SK-N-SH (cell line): ENCODE measurements around the gene KISS1R. TPM values are rescaled to one million over a fixed set of nuclear protein-coding genes. Genes with fewer than 3 reads are reported as not detected.

Experiments
- CTCF ChIA-PET: fragments of 300-600, 350-600 bp; formaldehyde crosslinking; extraction: SDS; loops from one replicate; lab custom pipeline; 2021; lab: Yijun Ruan, JAX
- POLR2A ChIA-PET: fragments of 350-600 bp; sonication (Branson Sonifier 250); formaldehyde crosslinking; extraction: SDS; loops from one replicate; lab custom pipeline; 2020; ENCODE audit warnings: antibody characterized with exemption, inconsistent platforms; lab: Yijun Ruan, JAX
- DNase-seq: peaks from one replicate; pipeline ENCODE4 v3.0.0; 2012
- H2AFZ ChIP-seq: fragments of 200-600 bp; sonication (generic); 2 replicates; pipeline ENCODE4 v1.8.1; 2016; ENCODE audit warnings: antibody characterized with exemption, mild to moderate bottlenecking, low read depth
- H3F3A ChIP-seq: fragments of 200-600 bp; sonication (generic); replicated peaks from 2 replicates; pipeline ENCODE3; 2016; ENCODE audit warnings: antibody characterized with exemption, mild to moderate bottlenecking; ENCODE audit not compliant: insufficient read depth
- H3K27ac ChIP-seq, 2 experiments: fragments of 200-500 bp in 1 of 2; fragments of 200-600 bp in 1 of 2; sonication (Bioruptor generic) in 1 of 2; sonication (generic), shearing (Covaris generic) in 1 of 2; 2 replicates each; pipeline versions ENCODE4 v1.5.1 to v1.6.1; 2014 to 2016; ENCODE audit warnings: low read depth in 2 of 2, inconsistent platforms in 1 of 2, low read length in 1 of 2, mild to moderate bottlenecking in 1 of 2, mixed read lengths in 1 of 2
- H3K27me3 ChIP-seq: fragments of 200-600 bp; sonication (generic), shearing (Covaris generic); 2 replicates; pipeline ENCODE4 v1.6.1; 2016; ENCODE audit warnings: mixed run types; ENCODE audit not compliant: insufficient read depth
- H3K36me3 ChIP-seq, 2 experiments: fragments of 200-500 bp in 1 of 2; fragments of 200-600 bp in 1 of 2; sonication (Bioruptor generic) in 1 of 2; sonication (generic) in 1 of 2; replicated peaks in 1 of 2; 2 replicates each; pipeline versions ENCODE3 to v1.5.1; 2014 to 2016; ENCODE audit warnings: low read length in 1 of 2, mild to moderate bottlenecking in 1 of 2; ENCODE audit not compliant: insufficient read depth in 2 of 2, control insufficient read depth in 1 of 2
- H3K4me1 ChIP-seq, 2 experiments: fragments of 200-500 bp in 1 of 2; fragments of 200-600 bp in 1 of 2; sonication (Bioruptor generic) in 1 of 2; sonication (generic), shearing (Covaris generic) in 1 of 2; 2 replicates each; pipeline versions ENCODE4 v1.5.1 to v1.6.1; 2014 to 2016; ENCODE audit warnings: low read depth in 1 of 2, low read length in 1 of 2, mixed run types in 1 of 2; ENCODE audit not compliant: insufficient read depth in 2 of 2, control insufficient read depth in 1 of 2
- H3K4me2 ChIP-seq: fragments of 200-600 bp; sonication (generic), shearing (Covaris generic); 2 replicates; pipeline ENCODE4 v1.6.1; 2017; ENCODE audit warnings: mixed run types
- H3K4me3 ChIP-seq, 2 experiments: fragments of 200-500 bp in 1 of 2; fragments of 200-600 bp in 1 of 2; sonication (Bioruptor generic) in 1 of 2; sonication (generic), shearing (Covaris generic) in 1 of 2; 2 replicates each; pipeline versions ENCODE4 v1.5.1 to v1.8.1; 2014 to 2016; ENCODE audit warnings: low read depth in 2 of 2, inconsistent platforms in 1 of 2, low read length in 1 of 2, mild to moderate bottlenecking in 1 of 2, mixed read lengths in 1 of 2, moderate library complexity in 1 of 2
- H3K79me2 ChIP-seq: fragments of 200-600 bp; sonication (generic); 2 replicates; pipeline ENCODE4 v1.8.1; 2017; ENCODE audit warnings: mild to moderate bottlenecking; ENCODE audit not compliant: insufficient read depth
- H3K9ac ChIP-seq: fragments of 200-600 bp; sonication (generic); 2 replicates; pipeline ENCODE4 v1.6.1; 2017; ENCODE audit warnings: mixed run types
- H3K9me2 ChIP-seq: fragments of 200-600 bp; sonication (generic); 2 replicates; pipeline ENCODE4 v1.6.1; 2017; ENCODE audit warnings: mixed run types
- H3K9me3 ChIP-seq: fragments of 200-600 bp; sonication (generic); 2 replicates; pipeline ENCODE4 v1.6.1; 2017; ENCODE audit warnings: mixed run types, mild to moderate bottlenecking, moderate library complexity
- H4K20me1 ChIP-seq: fragments of 200-600 bp; sonication (generic); 2 replicates; pipeline ENCODE4 v1.6.1; 2017; ENCODE audit warnings: mild to moderate bottlenecking, mixed run types; ENCODE audit not compliant: insufficient read depth
- CHD2 ChIP-seq: fragments of 150-350 bp; IDR thresholded peaks from 2 replicates; pipeline ENCODE4 v1.6.1; 2018; ENCODE audit warnings: low read length; ENCODE audit not compliant: partially characterized antibody
- CTCF ChIP-seq: fragments of 200-600 bp; sonication (generic); IDR thresholded peaks from 2 replicates; pipeline ENCODE4 v1.6.1; 2017; ENCODE audit warnings: antibody characterized with exemption, mild to moderate bottlenecking, moderate library complexity
- ELF1 ChIP-seq: IDR thresholded peaks from 2 replicates; pipeline ENCODE4 v1.4.0; 2012
- EZH2phosphoT487 ChIP-seq: fragments of 200-600 bp; sonication (generic); IDR thresholded peaks from 2 replicates; pipeline ENCODE4 v1.6.1; 2017; ENCODE audit warnings: low read depth, mixed run types, mild to moderate bottlenecking, antibody characterized with exemption, moderate library complexity, borderline replicate concordance
- FOSL2 ChIP-seq: IDR thresholded peaks from 2 replicates; pipeline ENCODE4 v1.4.0; 2012; ENCODE audit warnings: low read depth, mild to moderate bottlenecking, moderate library complexity, borderline replicate concordance
- FOXJ3 ChIP-seq: sonication (generic); formaldehyde crosslinking; IDR thresholded peaks from 2 replicates; pipeline ENCODE4 v1.5.1; 2020; ENCODE audit warnings: mild to moderate bottlenecking, missing genetic modification reagents
- GATA2 ChIP-seq: sonication (generic); formaldehyde crosslinking; IDR thresholded peaks from 2 replicates; pipeline ENCODE4 v1.5.0; 2020; ENCODE audit warnings: mild to moderate bottlenecking, missing genetic modification reagents
- JUND ChIP-seq: IDR thresholded peaks from 2 replicates; pipeline ENCODE4 v1.4.0; 2012
- MAX ChIP-seq: IDR thresholded peaks from 2 replicates; pipeline ENCODE4 v1.4.0; 2012; ENCODE audit warnings: low read depth
- MEF2A ChIP-seq: IDR thresholded peaks from 2 replicates; pipeline ENCODE4 v1.4.0; 2012; ENCODE audit warnings: low read depth, borderline replicate concordance
- NFIC ChIP-seq: IDR thresholded peaks from 2 replicates; pipeline ENCODE4 v1.4.0; 2012; ENCODE audit warnings: borderline replicate concordance
- NRF1 ChIP-seq: IDR thresholded peaks from 2 replicates; pipeline ENCODE4 v1.6.1; 2012; ENCODE audit warnings: low read depth, mild to moderate bottlenecking, low read length
- SIN3A ChIP-seq: IDR thresholded peaks from 2 replicates; pipeline ENCODE4 v1.6.1; 2012; ENCODE audit warnings: low read depth, mild to moderate bottlenecking, low read length, moderate library complexity, borderline replicate concordance
- SMC3 ChIP-seq: IDR thresholded peaks from 2 replicates; pipeline ENCODE4 v1.6.1; 2012; ENCODE audit warnings: low read depth, low read length, improper control_type of control experiment
- TAF1 ChIP-seq: IDR thresholded peaks from 2 replicates; pipeline ENCODE4 v1.6.1; 2012; ENCODE audit warnings: low read depth, mild to moderate bottlenecking, low read length, moderate library complexity, borderline replicate concordance
- TCF12 ChIP-seq: IDR thresholded peaks from 2 replicates; pipeline ENCODE4 v1.4.0; 2012
- YY1 ChIP-seq: IDR thresholded peaks from 2 replicates; pipeline ENCODE4 v1.4.0; 2012; ENCODE audit warnings: low read depth, mild to moderate bottlenecking
- WGBS: methylation state at CpG from one replicate; pipeline ENCODE4 v1.1.6; 2017; ENCODE audit warnings: low lambda C conversion rate; 5-methylcytosine and 5-hydroxymethylcytosine counted together
- polyA plus RNA-seq, 3 experiments: library from polyadenylated mRNA; depleted of rRNA; stranded (reverse); fragments of >200 nt; gene quantifications; 2 replicates each; pipeline ENCODE4 v1.2.3, GENCODE V29; 2012
- TF ChIP-seq, protein P1 (sequence below): fragments of 150-350 bp; IDR thresholded peaks from 2 replicates; pipeline ENCODE4 v1.6.1; 2017; ENCODE audit warnings: antibody characterized with exemption, low read length, low read depth, borderline replicate concordance
- TF ChIP-seq, protein P2 (sequence below): IDR thresholded peaks from 2 replicates; pipeline ENCODE4 v1.4.0; 2012; ENCODE audit warnings: low read depth, borderline replicate concordance

Gene KISS1R
- polyA plus RNA-seq, 1 of the 3 experiments (the other 2 are of a cell fraction): not detected

GRCh38 chr19:869245-870177 lies 47.6 kb upstream of the KISS1R start:
- POLR2A ChIA-PET: no interaction called here
- Histone ChIP-seq H3F3A (peaks cover 22% of the 10 kb centered on the region), H3K27ac (peak overlapping the region in 1 of 2 experiments; percentile 67; a peak in 1 of 4 replicates), H3K4me3 (no peak overlapping the region), H3K4me1 (peaks cover 4 to 16% of the 10 kb centered on the region in 2 experiments; a peak in 2 of 4 replicates), H3K9me3 (no peaks in the 10 kb centered on the region), H3K79me2 (no peaks in the 10 kb centered on the region), H3K9me2 (no peaks in the 10 kb centered on the region), H4K20me1 (no peaks in the 10 kb centered on the region), H3K4me2 (no peak overlapping the region), H2AFZ (no peak overlapping the region), H3K9ac (no peak overlapping the region), H3K36me3 (peaks cover 0 to 33% of the 10 kb centered on the region in 2 experiments), H3K27me3 (no peaks in the 10 kb centered on the region)
- TF ChIP-seq YY1 (no peak), TCF12 (no peak), SMC3 (no peak), NRF1 (no peak), FOSL2 (peak; percentile 62; the same call in 1 of the 2 replicates), FOXJ3 (CRISPR knock-in tag) (no peak), SIN3A (no peak), ELF1 (no peak), MAX (peak; percentile 61; the same call in 1 of the 2 replicates), CHD2 (no peak), CTCF (no peak), EZH2phosphoT487 (no peak)
- TF ChIP-seq, protein P1, sequence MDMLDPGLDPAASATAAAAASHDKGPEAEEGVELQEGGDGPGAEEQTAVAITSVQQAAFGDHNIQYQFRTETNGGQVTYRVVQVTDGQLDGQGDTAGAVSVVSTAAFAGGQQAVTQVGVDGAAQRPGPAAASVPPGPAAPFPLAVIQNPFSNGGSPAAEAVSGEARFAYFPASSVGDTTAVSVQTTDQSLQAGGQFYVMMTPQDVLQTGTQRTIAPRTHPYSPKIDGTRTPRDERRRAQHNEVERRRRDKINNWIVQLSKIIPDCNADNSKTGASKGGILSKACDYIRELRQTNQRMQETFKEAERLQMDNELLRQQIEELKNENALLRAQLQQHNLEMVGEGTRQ: no peak
- no peak for DNase-seq
- CTCF ChIA-PET: no interaction called here
- WGBS: 63% methylated on average over 21 of the region's 29 CpGs

DNA sequence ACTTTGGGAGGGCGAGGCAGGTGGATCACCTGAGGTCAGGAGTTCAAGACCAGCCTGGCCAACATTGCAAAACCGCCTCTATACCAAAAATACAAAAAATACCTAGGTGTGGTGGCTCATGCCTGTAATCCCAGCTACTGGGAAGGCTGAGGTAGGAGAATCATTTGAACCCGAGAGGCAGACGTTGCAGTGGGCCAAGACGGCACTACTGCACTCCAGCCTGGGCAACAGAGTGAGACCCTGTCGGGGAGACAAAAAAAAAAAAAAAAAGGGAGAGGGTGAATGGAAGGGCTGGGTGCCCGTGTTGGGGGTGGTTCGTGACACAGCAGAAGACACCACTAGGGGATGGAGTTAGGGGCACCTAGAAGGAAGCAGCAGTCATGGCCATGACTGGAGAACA lies 46.8 kb upstream of the KISS1R start:
- Histone ChIP-seq H3K36me3 (peaks cover 3 to 36% of the 10 kb centered on the region in 2 experiments), H3K4me2 (no peak overlapping the region)

More for the DNA sequence above, 46.8 kb upstream of the KISS1R start:
- Histone ChIP-seq H3K79me2 (no peaks in the 10 kb centered on the region), H4K20me1 (no peaks in the 10 kb centered on the region), H3K27me3 (no peaks in the 10 kb centered on the region), H3F3A (peaks cover 22% of the 10 kb centered on the region), H3K27ac (peak overlapping the region in 1 of 2 experiments; percentile 67; a peak in 1 of 4 replicates), H2AFZ (no peak overlapping the region), H3K4me3 (no peak overlapping the region), H3K4me1 (peaks cover 4 to 16% of the 10 kb centered on the region in 2 experiments; a peak in 2 of 4 replicates), H3K9me2 (no peaks in the 10 kb centered on the region), H3K9ac (no peak overlapping the region), H3K9me3 (no peaks in the 10 kb centered on the region)
- no peak for DNase-seq
- POLR2A ChIA-PET: no interaction called here
- CTCF ChIA-PET: interaction anchor here (0.9 to 1.3 kb wide), 2 partner anchors 14 to 112 kb away, joined by 3 to 5 read pairs; no protein-coding TSS in a partner anchor
- WGBS: 96% methylated on average over 7 of the region's 8 CpGs
- no peak for TF ChIP-seq JUND
- no peak for TF ChIP-seq NRF1
- TF ChIP-seq GATA2 (CRISPR knock-in tag): no peak
- no peak for TF ChIP-seq NFIC
- TF ChIP-seq TAF1: no peak
- TF ChIP-seq, protein P2, sequence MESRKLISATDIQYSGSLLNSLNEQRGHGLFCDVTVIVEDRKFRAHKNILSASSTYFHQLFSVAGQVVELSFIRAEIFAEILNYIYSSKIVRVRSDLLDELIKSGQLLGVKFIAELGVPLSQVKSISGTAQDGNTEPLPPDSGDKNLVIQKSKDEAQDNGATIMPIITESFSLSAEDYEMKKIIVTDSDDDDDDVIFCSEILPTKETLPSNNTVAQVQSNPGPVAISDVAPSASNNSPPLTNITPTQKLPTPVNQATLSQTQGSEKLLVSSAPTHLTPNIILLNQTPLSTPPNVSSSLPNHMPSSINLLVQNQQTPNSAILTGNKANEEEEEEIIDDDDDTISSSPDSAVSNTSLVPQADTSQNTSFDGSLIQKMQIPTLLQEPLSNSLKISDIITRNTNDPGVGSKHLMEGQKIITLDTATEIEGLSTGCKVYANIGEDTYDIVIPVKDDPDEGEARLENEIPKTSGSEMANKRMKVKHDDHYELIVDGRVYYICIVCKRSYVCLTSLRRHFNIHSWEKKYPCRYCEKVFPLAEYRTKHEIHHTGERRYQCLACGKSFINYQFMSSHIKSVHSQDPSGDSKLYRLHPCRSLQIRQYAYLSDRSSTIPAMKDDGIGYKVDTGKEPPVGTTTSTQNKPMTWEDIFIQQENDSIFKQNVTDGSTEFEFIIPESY: no peak
- no peak for TF ChIP-seq ELF1
- TF ChIP-seq MEF2A: no peak
- TF ChIP-seq SIN3A: no peak
- TF ChIP-seq, all 33 proteins: peak for 0
